NB4 (cell line): ENCODE results near the gene TEX19.

Experiments used
- DNase-seq: peaks from one replicate; pipeline ENCODE4 v3.0.0; 2010; ENCODE audit warnings: low read depth
- H3K4me3 ChIP-seq: one replicate; pipeline ENCODE4 v1.5.1; 2011; ENCODE audit warnings: mild to moderate bottlenecking, low read depth, low read length, moderate library complexity
- CTCF ChIP-seq: IDR thresholded peaks from one replicate; pipeline ENCODE4 v1.5.1; 2012; ENCODE audit warnings: low read depth, low read length
- MAX ChIP-seq: IDR thresholded peaks from 2 replicates; pipeline ENCODE4 v1.6.1; 2011; ENCODE audit warnings: low read depth, low read length
- MYC ChIP-seq: IDR thresholded peaks from 2 replicates; pipeline ENCODE4 v1.6.1; 2011; ENCODE audit warnings: low read depth, low read length
- POLR2A ChIP-seq: IDR thresholded peaks from 2 replicates; pipeline ENCODE4 v1.6.1; 2011; ENCODE audit warnings: mild to moderate bottlenecking; ENCODE audit not compliant: insufficient read length; ENCODE audit errors: extremely low read depth

TEX19 gene

GRCh38 chr17:82396601-82397435 is 37.8 kb downstream of the TEX19 start:
- peak; percentile 83 for DNase-seq
- TF ChIP-seq CTCF (no peak), POLR2A (no peak), MYC (no peak), MAX (no peak)
- H3K4me3 ChIP-seq, result no peak overlapping the region

- no peak overlapping the region for H3K4me3 ChIP-seq
- TF ChIP-seq MAX (no peak), POLR2A (no peak)
- DNase-seq, result no peak
Observed at GRCh38 chr17:82397449-82398335, 38.6 kb downstream of the TEX19 start.

- no peak overlapping the region for H3K4me3 ChIP-seq
- TF ChIP-seq MAX (no peak), MYC (no peak), CTCF (no peak), POLR2A (no peak)
- peak; percentile 46 for DNase-seq
Observed at GRCh38 chr17:82399041-82399441, 40.0 kb downstream of the TEX19 start.

- DNase-seq, result peak; percentile 37
- no peak overlapping the region for H3K4me3 ChIP-seq
- TF ChIP-seq POLR2A (no peak), MAX (no peak), CTCF (no peak), MYC (no peak)
Observed at GRCh38 chr17:82399601-82400101, 40.6 kb downstream of the TEX19 start.

- peak; percentile 82 for TF ChIP-seq MYC
- TF ChIP-seq MAX, result peak; percentile 92
- TF ChIP-seq CTCF, result no peak
- no peak for TF ChIP-seq POLR2A
- H3K4me3 ChIP-seq, result peak overlapping the region; percentile 59
- peak; percentile 82 for DNase-seq
Observed at GRCh38 chr17:82400206-82400605, 41.2 kb downstream of the TEX19 start.

GRCh38 chr17:82400830-82401229 is 41.8 kb downstream of the TEX19 start:
- peak overlapping the region; percentile 59 for H3K4me3 ChIP-seq
- peak; percentile 93 for DNase-seq
- TF ChIP-seq MAX (peak; percentile 39; the same call in 1 of the 2 replicates), CTCF (no peak), POLR2A (peak; percentile 29), MYC (no peak; the same call in 1 of the 2 replicates)
